C4-2B (cell line): ENCODE results near the gene XCL1.

Experiments
- H3K27ac ChIP-seq: fragments of 450-650 bp; 2 replicates; pipeline ENCODE4 v1.5.1; 2017
- ZFX ChIP-seq: fragments of 450-650 bp; IDR thresholded peaks from 2 replicates; pipeline ENCODE4 v1.6.1; 2017
- TF ChIP-seq, protein P1 (sequence below): fragments of 450-650 bp; conservative IDR thresholded peaks from 2 replicates; pipeline ENCODE4 v1.5.1; 2017; ENCODE audit warnings: mild to moderate bottlenecking

The XCL1 gene

DNA sequence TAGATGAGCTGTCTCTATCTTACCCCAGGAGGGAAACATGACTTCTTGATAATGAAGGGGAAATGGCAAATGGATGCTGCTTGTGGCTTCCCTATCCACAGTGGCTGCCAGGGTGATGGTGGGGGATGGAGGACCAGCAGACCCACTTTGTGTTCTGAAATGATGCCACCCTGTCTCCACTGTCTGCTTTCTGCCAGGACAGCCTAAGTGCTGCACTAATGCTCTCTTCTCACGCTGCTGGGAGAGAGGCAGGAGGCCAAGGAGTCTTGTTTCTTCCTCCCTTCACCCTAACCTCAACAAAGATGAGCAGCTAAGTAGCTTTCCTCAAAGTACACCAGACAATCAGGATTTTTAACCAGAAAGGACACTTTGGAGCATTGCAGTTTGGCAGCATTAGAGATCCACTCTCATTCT lies 36.6 kb downstream of the XCL1 start:
- H3K27ac ChIP-seq, result no peak overlapping the region
- TF ChIP-seq, protein P1, sequence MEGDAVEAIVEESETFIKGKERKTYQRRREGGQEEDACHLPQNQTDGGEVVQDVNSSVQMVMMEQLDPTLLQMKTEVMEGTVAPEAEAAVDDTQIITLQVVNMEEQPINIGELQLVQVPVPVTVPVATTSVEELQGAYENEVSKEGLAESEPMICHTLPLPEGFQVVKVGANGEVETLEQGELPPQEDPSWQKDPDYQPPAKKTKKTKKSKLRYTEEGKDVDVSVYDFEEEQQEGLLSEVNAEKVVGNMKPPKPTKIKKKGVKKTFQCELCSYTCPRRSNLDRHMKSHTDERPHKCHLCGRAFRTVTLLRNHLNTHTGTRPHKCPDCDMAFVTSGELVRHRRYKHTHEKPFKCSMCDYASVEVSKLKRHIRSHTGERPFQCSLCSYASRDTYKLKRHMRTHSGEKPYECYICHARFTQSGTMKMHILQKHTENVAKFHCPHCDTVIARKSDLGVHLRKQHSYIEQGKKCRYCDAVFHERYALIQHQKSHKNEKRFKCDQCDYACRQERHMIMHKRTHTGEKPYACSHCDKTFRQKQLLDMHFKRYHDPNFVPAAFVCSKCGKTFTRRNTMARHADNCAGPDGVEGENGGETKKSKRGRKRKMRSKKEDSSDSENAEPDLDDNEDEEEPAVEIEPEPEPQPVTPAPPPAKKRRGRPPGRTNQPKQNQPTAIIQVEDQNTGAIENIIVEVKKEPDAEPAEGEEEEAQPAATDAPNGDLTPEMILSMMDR, result no peak
- TF ChIP-seq ZFX, result no peak

DNA sequence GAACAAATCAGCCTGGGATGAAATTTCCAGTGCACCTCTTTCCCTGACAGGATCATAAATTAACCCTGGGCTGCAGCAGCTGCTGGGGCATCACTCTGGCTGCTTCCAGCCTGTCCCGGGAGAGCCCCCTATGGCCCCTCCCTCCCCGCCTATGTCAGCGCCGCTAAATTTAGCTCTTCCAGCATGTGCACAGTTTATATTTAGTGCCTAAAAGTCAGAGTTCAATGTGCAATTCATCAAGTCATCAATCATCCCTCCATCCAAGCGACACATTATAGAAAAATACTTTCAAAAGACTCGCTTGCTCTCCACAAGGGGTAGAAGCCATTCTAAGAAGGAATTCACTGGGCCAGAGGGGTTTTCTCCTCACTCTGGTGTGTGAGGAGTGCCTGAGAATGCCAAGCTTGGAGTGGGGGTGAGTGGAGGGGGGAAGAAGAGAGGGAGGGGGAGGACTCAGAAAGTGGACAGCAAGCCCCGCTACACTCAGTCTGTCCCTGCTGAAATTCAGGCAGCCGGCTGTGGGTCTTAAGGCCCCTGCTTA lies 37.4 kb downstream of the XCL1 start:
- TF ChIP-seq, protein P1, result no peak
- TF ChIP-seq ZFX, result no peak
- H3K27ac ChIP-seq, result no peak overlapping the region

DNA sequence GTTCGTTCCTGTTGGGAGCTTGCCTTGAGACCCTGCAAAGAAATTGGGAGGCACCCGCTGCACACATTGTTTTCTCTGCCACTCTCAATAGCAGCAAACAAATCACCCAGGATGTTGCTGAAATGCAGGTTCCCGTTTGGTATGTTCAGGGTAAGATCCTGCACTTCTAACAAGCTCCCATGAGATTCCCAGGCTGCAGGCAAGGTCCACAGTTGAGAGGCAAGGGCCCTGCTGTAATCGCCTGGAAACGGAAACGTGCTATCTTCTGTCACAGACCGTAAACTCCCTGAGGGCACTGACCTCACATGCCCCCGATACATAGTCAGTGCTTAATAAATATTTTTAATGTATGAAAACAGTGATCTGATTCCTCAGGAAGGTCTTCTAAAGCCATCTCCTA lies 37.8 kb downstream of the XCL1 start:
- TF ChIP-seq, protein P1, result no peak
- no peak for TF ChIP-seq ZFX
- no peak overlapping the region for H3K27ac ChIP-seq

DNA sequence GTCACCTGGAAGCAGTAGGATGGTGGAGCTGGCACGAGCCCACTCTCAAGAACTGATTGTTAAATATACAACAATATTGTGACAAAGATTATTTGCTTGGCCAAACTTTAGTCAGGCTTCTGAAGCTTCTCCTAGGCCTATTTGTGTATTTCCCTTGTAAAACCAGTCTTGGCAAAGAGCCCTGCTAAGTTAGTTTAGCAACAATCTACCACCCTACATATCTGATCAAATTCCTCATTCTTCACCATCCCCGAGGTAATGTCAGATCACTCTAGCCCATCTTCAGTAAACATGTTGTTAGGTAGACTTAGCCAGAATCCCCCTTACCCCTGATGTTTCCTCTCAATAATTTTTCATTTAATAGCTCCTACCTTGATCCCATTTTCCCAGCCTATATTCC lies 39.6 kb downstream of the XCL1 start:
- no peak for TF ChIP-seq ZFX
- TF ChIP-seq, protein P1, result no peak
- no peak overlapping the region for H3K27ac ChIP-seq

DNA sequence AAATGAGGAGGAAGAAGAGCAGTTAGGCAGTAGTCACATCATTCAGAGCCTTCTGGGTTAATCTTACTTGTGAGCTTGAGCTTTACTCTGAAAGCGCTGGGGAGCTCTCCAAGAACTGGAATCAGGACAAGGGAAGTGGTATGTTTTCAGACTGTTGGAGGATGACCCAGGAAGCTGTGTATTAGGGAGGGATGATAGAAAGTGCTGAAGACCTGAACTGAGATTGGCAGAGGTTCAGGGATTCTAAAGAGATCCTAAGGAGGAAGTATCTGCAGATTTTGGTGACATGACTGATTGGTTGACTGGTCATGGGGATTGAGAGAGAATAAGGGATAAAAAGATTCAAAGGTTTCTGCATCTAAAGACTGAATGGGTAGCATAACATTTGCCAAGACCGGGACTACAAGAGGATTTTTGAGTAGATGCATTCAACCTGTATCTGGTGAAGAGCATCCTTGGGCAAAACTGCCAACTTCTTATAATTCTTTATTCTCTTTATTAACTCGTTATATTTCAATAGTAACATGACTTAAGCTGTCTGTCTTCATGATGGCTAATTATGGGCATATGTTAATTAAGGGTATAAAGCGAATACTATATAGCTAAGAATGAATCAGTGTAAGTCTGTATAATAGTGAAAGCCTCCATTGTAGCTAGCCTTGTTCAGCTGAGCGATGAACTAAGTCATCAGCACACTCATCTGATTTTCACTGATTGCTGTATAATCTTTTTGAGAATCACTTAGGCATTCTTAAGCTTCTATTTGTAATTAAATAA lies 41.8 kb downstream of the XCL1 start:
- no peak for TF ChIP-seq ZFX
- TF ChIP-seq, protein P1, result no peak
- no peak overlapping the region for H3K27ac ChIP-seq

DNA sequence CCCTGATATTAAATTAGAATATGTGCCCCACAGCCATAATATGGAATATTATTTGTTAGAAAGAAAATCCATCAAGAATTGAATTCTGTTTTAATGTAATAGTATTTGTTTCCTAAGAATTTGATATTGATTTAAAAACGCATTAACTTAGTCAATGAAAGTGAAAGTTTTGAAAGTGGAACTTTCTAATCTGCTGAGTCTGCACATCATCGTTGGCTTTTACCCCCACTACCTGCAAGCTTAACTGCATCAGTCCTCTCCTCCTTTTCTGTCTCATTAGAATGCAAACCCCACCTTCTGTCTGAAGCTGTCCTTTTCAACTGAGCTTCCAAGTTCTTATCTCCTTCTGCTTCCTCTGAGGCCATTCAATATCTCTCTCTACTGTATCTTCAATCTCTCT lies 42.5 kb downstream of the XCL1 start:
- TF ChIP-seq, protein P1, result no peak
- TF ChIP-seq ZFX, result no peak

DNA sequence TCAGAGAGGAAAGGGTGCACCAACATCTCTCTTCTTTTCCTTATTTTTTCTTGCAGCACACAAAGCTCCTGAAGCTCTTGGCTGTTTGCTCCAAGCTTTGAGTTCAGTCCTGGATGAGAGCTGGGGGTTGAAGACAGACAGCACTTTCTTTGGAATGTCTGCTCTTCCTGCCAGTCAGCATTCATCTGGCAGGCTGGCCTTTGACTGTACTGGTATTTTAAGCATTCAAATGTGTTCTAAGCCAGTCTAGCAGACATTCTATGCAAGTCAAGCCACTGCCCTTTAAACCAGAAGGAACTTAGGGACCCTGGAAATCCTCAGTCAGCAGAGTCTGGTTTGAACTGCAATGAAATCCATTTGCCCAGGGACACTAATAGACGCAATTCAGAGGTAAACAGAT lies 45.0 kb downstream of the XCL1 start:
- no peak overlapping the region for H3K27ac ChIP-seq
- TF ChIP-seq ZFX, result no peak
- TF ChIP-seq, protein P1, result no peak

More for the DNA sequence above, 42.5 kb downstream of the XCL1 start:
- no peak overlapping the region for H3K27ac ChIP-seq
